Measurements from ENCODE around the gene SUGCT. TPM values are rescaled to one million over a fixed set of nuclear protein-coding genes. Genes with fewer than 3 reads are reported as not detected.
A peak's percentile ranks its signal among the peaks of the same experiment; 100 is the strongest.

SUGCT gene
- total and polyA plus RNA-seq, 5 donors from 2014 or later, result 0.52 to 3.1 (median 1.5) TPM; not detected in 1

- no peak for DNase-seq
- ATAC-seq (ENCODE audit: low read depth in 2 of 2), result no peak
- no peaks in the 10 kb centered on the region for H3K27me3 ChIP-seq (ENCODE audit: control insufficient read depth, insufficient read depth, low read length)
- peaks cover 4% of the 10 kb centered on the region for H3K36me3 Mint-ChIP-seq
- H3K9me3 Mint-ChIP-seq, result peaks cover 4 to 12% (median 7%) of the 10 kb centered on the region in 7 donors
- no peaks in the 10 kb centered on the region for H3K36me3 ChIP-seq (ENCODE audit: control insufficient read depth, insufficient read depth, low read length)
- H3K27ac ChIP-seq (ENCODE audit: insufficient read depth, low read length, poor library complexity, severe bottlenecking), result no peak overlapping the region
- no peak overlapping the region for H3K27ac Mint-ChIP-seq
- H3K4me1 Mint-ChIP-seq, result no peaks in the 10 kb centered on the region
- H3K9me3 ChIP-seq (ENCODE audit: control insufficient read depth in 2 of 2, low read length in 2 of 2), result no peaks in the 10 kb centered on the region
- no peaks in the 10 kb centered on the region for H3K4me1 ChIP-seq (ENCODE audit: control insufficient read depth, insufficient read depth, low read length, poor library complexity, severe bottlenecking)
- no peaks in the 10 kb centered on the region for H3K27me3 Mint-ChIP-seq
- no peak overlapping the region for H3K4me3 ChIP-seq (ENCODE audit: low read depth, low read length)
- no peak overlapping the region for H3K4me3 Mint-ChIP-seq
These were observed 691.8 kb downstream of the SUGCT start for GRCh38 chr7:40826411-40827221.

DNA sequence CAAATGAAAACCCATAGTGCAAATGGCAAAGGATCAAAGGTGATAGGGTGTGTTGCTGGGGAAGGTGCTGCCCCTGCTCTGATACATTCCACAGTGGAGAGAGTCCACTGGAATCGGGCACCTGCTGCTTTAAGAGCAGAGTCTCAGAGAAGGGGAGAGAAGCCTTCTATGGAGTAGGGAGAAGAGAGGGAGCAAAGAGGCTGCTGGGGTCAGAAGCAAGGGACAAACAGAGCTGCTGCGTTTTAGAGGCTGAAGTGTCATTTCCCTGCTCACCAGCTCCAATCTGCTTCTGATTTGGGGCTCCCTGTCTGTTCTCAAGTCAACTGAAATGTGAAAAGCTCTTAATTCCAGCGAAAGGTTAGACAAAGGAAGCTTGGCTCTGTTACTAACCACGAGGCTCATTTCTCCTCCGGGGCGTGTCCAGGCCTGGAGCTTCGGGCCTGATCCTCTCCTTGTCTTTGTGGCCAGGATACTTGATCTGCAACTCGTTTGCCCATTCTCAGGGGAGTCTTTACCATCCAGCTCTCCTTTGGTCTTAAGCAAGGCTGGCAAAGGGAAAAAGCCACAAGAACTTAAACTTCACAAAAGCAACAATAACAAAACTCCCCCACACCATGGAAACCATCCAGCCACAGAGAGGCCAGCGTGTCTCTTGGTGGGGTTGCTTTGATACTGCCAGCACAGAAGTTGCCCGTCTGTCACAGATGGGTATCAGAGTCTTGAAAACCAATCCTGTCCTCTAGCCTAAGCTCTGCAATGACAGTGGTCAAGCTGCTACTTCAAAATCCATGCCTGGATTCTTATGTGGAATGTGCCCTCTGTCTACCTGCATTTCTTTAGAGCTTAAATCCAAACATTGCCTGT is 692.6 kb downstream of the SUGCT start:
- no peaks in the 10 kb centered on the region for H3K27me3 ChIP-seq (ENCODE audit: control insufficient read depth, insufficient read depth, low read length)
- no peaks in the 10 kb centered on the region for H3K27me3 Mint-ChIP-seq
- H3K4me1 ChIP-seq (ENCODE audit: control insufficient read depth, insufficient read depth, low read length, poor library complexity, severe bottlenecking), result no peaks in the 10 kb centered on the region
- peaks cover 2 to 12% (median 6%) of the 10 kb centered on the region in 7 donors for H3K9me3 Mint-ChIP-seq
- no peak overlapping the region for H3K27ac Mint-ChIP-seq
- no peaks in the 10 kb centered on the region for H3K4me1 Mint-ChIP-seq
- no peaks in the 10 kb centered on the region for H3K9me3 ChIP-seq (ENCODE audit: control insufficient read depth in 2 of 2, low read length in 2 of 2)
- DNase-seq, result no peak
- H3K36me3 ChIP-seq (ENCODE audit: control insufficient read depth, insufficient read depth, low read length), result no peaks in the 10 kb centered on the region
- no peak overlapping the region for H3K27ac ChIP-seq (ENCODE audit: insufficient read depth, low read length, poor library complexity, severe bottlenecking)
- no peak for ATAC-seq (ENCODE audit: low read depth in 2 of 2)
- no peaks in the 10 kb centered on the region for H3K36me3 Mint-ChIP-seq
- H3K4me3 ChIP-seq (ENCODE audit: low read depth, low read length), result no peak overlapping the region
- H3K4me3 Mint-ChIP-seq, result no peak overlapping the region

GRCh38 chr7:40828686-40829600 is 694.1 kb downstream of the SUGCT start:
- H3K9me3 ChIP-seq (ENCODE audit: control insufficient read depth in 2 of 2, low read length in 2 of 2), result no peaks in the 10 kb centered on the region
- no peak overlapping the region for H3K27ac ChIP-seq (ENCODE audit: insufficient read depth, low read length, poor library complexity, severe bottlenecking)
- H3K27me3 ChIP-seq (ENCODE audit: control insufficient read depth, insufficient read depth, low read length), result no peaks in the 10 kb centered on the region
- ATAC-seq (ENCODE audit: low read depth in 2 of 2), result no peak
- H3K4me3 ChIP-seq (ENCODE audit: low read depth, low read length), result no peak overlapping the region
- Mint-ChIP-seq H3K4me3 (peak overlapping the region in 1 of 4 donors; percentile 2), H3K27ac (no peak overlapping the region), H3K27me3 (no peaks in the 10 kb centered on the region), H3K4me1 (no peaks in the 10 kb centered on the region), H3K36me3 (no peaks in the 10 kb centered on the region), H3K9me3 (peaks cover 2 to 9% (median 4%) of the 10 kb centered on the region in 7 donors)
- no peaks in the 10 kb centered on the region for H3K4me1 ChIP-seq (ENCODE audit: control insufficient read depth, insufficient read depth, low read length, poor library complexity, severe bottlenecking)
- no peaks in the 10 kb centered on the region for H3K36me3 ChIP-seq (ENCODE audit: control insufficient read depth, insufficient read depth, low read length)
- no peak for DNase-seq

GRCh38 chr7:40833191-40833887 is 698.5 kb downstream of the SUGCT start:
- H3K36me3 Mint-ChIP-seq, result no peaks in the 10 kb centered on the region
- no peaks in the 10 kb centered on the region for H3K27me3 ChIP-seq (ENCODE audit: control insufficient read depth, insufficient read depth, low read length)
- no peak overlapping the region for H3K27ac ChIP-seq (ENCODE audit: insufficient read depth, low read length, poor library complexity, severe bottlenecking)
- no peak for ATAC-seq (ENCODE audit: low read depth in 2 of 2)
- H3K27ac Mint-ChIP-seq, result no peak overlapping the region
- no peaks in the 10 kb centered on the region for H3K27me3 Mint-ChIP-seq
- no peak for DNase-seq
- peaks cover 3 to 8% (median 5%) of the 10 kb centered on the region in 7 donors for H3K9me3 Mint-ChIP-seq
- H3K4me1 Mint-ChIP-seq, result no peaks in the 10 kb centered on the region
- H3K4me3 Mint-ChIP-seq, result no peak overlapping the region
- no peaks in the 10 kb centered on the region for H3K9me3 ChIP-seq (ENCODE audit: control insufficient read depth in 2 of 2, low read length in 2 of 2)
- H3K36me3 ChIP-seq (ENCODE audit: control insufficient read depth, insufficient read depth, low read length), result no peaks in the 10 kb centered on the region
- no peak overlapping the region for H3K4me3 ChIP-seq (ENCODE audit: low read depth, low read length)
- H3K4me1 ChIP-seq (ENCODE audit: control insufficient read depth, insufficient read depth, low read length, poor library complexity, severe bottlenecking), result no peaks in the 10 kb centered on the region

DNA sequence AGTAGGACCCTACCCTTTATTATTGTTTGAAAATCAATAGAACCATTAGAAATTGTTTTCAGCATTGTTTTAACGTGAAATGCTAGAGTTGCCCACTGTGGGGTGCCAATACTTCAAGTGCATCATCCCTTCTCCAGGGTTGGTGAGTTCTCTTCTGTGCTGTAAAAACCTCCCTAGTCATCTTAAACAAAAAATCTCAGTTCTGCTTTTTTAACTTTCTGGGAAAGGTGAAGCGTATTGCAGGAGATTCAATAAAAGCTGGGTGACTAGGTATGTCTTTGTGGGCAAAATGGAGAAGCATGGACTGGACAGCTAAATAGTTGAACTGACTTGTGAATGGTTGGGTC is 699.1 kb downstream of the SUGCT start:
- Mint-ChIP-seq H3K4me1 (no peaks in the 10 kb centered on the region), H3K27me3 (no peaks in the 10 kb centered on the region), H3K9me3 (peaks cover 3 to 9% (median 5%) of the 10 kb centered on the region in 7 donors), H3K4me3 (no peak overlapping the region), H3K36me3 (no peaks in the 10 kb centered on the region), H3K27ac (no peak overlapping the region)
- no peaks in the 10 kb centered on the region for H3K9me3 ChIP-seq (ENCODE audit: control insufficient read depth in 2 of 2, low read length in 2 of 2)
- no peak for DNase-seq
- no peak overlapping the region for H3K27ac ChIP-seq (ENCODE audit: insufficient read depth, low read length, poor library complexity, severe bottlenecking)
- no peaks in the 10 kb centered on the region for H3K27me3 ChIP-seq (ENCODE audit: control insufficient read depth, insufficient read depth, low read length)
- H3K4me1 ChIP-seq (ENCODE audit: control insufficient read depth, insufficient read depth, low read length, poor library complexity, severe bottlenecking), result no peaks in the 10 kb centered on the region
- no peak overlapping the region for H3K4me3 ChIP-seq (ENCODE audit: low read depth, low read length)
- ATAC-seq (ENCODE audit: low read depth in 2 of 2), result no peak
- H3K36me3 ChIP-seq (ENCODE audit: control insufficient read depth, insufficient read depth, low read length), result no peaks in the 10 kb centered on the region

GRCh38 chr7:40836218-40836617 is 701.4 kb downstream of the SUGCT start:
- Mint-ChIP-seq H3K27ac (no peak overlapping the region), H3K27me3 (no peaks in the 10 kb centered on the region), H3K4me3 (no peak overlapping the region), H3K4me1 (no peaks in the 10 kb centered on the region), H3K36me3 (no peaks in the 10 kb centered on the region), H3K9me3 (peaks cover 3 to 14% (median 5%) of the 10 kb centered on the region in 7 donors)
- no peaks in the 10 kb centered on the region for H3K36me3 ChIP-seq (ENCODE audit: control insufficient read depth, insufficient read depth, low read length)
- DNase-seq (no peak), ATAC-seq (ENCODE audit: low read depth in 2 of 2) (no peak)
- no peaks in the 10 kb centered on the region for H3K27me3 ChIP-seq (ENCODE audit: control insufficient read depth, insufficient read depth, low read length)
- H3K4me1 ChIP-seq (ENCODE audit: control insufficient read depth, insufficient read depth, low read length, poor library complexity, severe bottlenecking), result no peaks in the 10 kb centered on the region
- H3K9me3 ChIP-seq (ENCODE audit: control insufficient read depth in 2 of 2, low read length in 2 of 2), result no peaks in the 10 kb centered on the region
- H3K27ac ChIP-seq (ENCODE audit: insufficient read depth, low read length, poor library complexity, severe bottlenecking), result no peak overlapping the region
- H3K4me3 ChIP-seq (ENCODE audit: low read depth, low read length), result no peak overlapping the region

DNA sequence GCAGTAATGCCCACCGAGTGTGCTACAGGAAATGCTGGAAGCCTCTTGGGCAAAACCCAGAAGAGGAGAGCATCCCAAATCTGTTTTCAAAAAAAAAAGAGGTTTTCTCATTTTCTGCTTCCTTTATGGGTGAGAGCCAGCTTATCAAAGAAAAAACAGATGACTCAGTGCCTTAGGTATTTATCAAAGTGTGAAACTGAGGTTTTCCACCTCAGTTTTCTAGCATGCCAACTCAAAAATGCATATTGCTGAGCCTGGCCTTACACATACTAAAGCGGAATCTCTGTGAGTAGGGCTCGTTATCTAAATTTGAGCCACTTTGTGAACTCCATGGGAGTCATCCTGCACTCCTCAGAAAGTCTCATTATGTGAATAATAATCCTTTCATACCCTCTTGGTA is 705.1 kb downstream of the SUGCT start:
- Mint-ChIP-seq H3K9me3 (peaks cover 1 to 18% (median 5%) of the 10 kb centered on the region in 7 donors), H3K27me3 (no peaks in the 10 kb centered on the region), H3K27ac (no peak overlapping the region), H3K4me3 (no peak overlapping the region), H3K4me1 (no peaks in the 10 kb centered on the region), H3K36me3 (no peaks in the 10 kb centered on the region)
- Histone ChIP-seq H3K9me3 (ENCODE audit: control insufficient read depth in 2 of 2, low read length in 2 of 2) (no peaks in the 10 kb centered on the region), H3K4me3 (ENCODE audit: low read depth, low read length) (no peak overlapping the region), H3K4me1 (ENCODE audit: control insufficient read depth, insufficient read depth, low read length, poor library complexity, severe bottlenecking) (no peaks in the 10 kb centered on the region), H3K36me3 (ENCODE audit: control insufficient read depth, insufficient read depth, low read length) (no peaks in the 10 kb centered on the region), H3K27ac (ENCODE audit: insufficient read depth, low read length, poor library complexity, severe bottlenecking) (no peak overlapping the region), H3K27me3 (ENCODE audit: control insufficient read depth, insufficient read depth, low read length) (no peaks in the 10 kb centered on the region)
- DNase-seq (no peak), ATAC-seq (ENCODE audit: low read depth in 2 of 2) (no peak)

Measured in CD4-positive, CD25-positive, alpha-beta regulatory T cell (primary cell).